ENCODE measurements around the gene C3. TPM values are rescaled to one million over a fixed set of nuclear protein-coding genes. Genes with fewer than 3 reads are reported as not detected.

C3 gene
- total and polyA plus RNA-seq, 2 of the 13 experiments (the other 11 are each of a cell fraction or from before 2014, with no cell fraction given) = 1,455 to 6,272 TPM

DNA sequence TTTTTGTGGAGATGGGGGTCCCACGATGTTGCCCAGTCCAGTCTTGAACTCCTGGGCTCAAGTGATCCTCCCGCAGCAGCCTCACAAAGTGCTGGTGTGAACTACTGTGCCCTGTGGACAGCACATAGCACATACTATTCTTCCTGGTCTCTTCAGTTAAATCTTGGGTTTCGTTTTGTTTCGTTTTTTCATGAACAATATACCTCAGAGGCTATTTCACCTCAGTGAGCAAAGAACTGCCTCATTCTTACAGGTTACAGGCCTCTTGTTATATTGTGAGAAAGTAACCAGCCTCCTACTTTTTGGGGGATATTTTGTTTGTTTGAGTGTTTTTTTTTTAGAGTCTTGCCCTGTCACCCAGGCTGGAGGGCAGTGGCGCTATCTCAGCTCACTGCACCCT lies 1.3 kb upstream of the C3 start:
- in situ Hi-C loops (cut with HindIII; ENCODE audit: extremely low pct_ligation_motif_present, low pct_unique_long_range_greater_than_20kb) (no loop called here), intact Hi-C loops (cut with micrococcal nuclease; ENCODE audit: unreplicated experiment) (loop anchor here (2.0 kb wide), 1 partner anchor 15 kb away; the partner anchor contains the start of gene GPR108)
- ATAC-seq (no peak), DNase-seq (ENCODE audit: low spot score) (no peak), FAIRE-seq (no peak)
- H3K4me1 ChIP-seq (ENCODE audit: insufficient read depth, low read length) = peaks cover 80% of the 10 kb centered on the region
- no peak overlapping the region for H2AFZ ChIP-seq (ENCODE audit: low read length)
- no TSS peak for BruUV-seq (replicated peaks)
- WGBS (ENCODE audit: low lambda C conversion rate) = 65% methylated on average over 5 of the region's 5 CpGs
- peak overlapping the region; percentile 64 for H3K4me2 ChIP-seq (ENCODE audit: low read depth, low read length)
- CTCF ChIA-PET (ENCODE audit: low intra/inter-chr PET ratio, low total read pairs) = no interaction called here
- H3K9me3 ChIP-seq (ENCODE audit: low read length) = no peaks in the 10 kb centered on the region
- H3K27me3 ChIP-seq (ENCODE audit: control insufficient read depth in 1 of 2, insufficient read depth in 2 of 2, low read length in 2 of 2) = peaks cover 0 to 7% of the 10 kb centered on the region in 2 experiments; a peak in 1 of 5 replicates
- H3K27ac ChIP-seq (ENCODE audit: extremely low read length, insufficient read depth, low read length) = peak overlapping the region; percentile 90
- peak overlapping the region; percentile 64 for H3K9ac ChIP-seq (ENCODE audit: insufficient read depth, low read depth, low read length)
- POLR2A ChIA-PET = interaction anchor here (1.7 to 8.0 kb wide), 5 partner anchors 8 to 34 kb away, joined by 6 to 278 read pairs (median 83); partner anchors contain the start of gene GPR108
- H3K4me3 ChIP-seq (replicated peaks in 1 of 3; ENCODE audit: insufficient read depth in 1 of 3, low read depth in 2 of 3, low read length in 3 of 3) = no peak overlapping the region
- TF ChIP-seq NAIF1 (CRISPR knock-in tag; IDR thresholded peaks at IDR 0.05; ENCODE audit: borderline replicate concordance) (0 out of 2 replicates have a peak, but pooled peaks have one; percentile 31), ZNF367 (CRISPR knock-in tag; IDR thresholded peaks at IDR 0.05; ENCODE audit: borderline replicate concordance) (no peak)
- peaks cover 32% of the 10 kb centered on the region for H4K20me1 ChIP-seq (ENCODE audit: insufficient read depth, low read length)
- H3K36me3 ChIP-seq (replicated peaks in 1 of 2; ENCODE audit: control insufficient read depth in 1 of 2, insufficient read depth in 2 of 2, low read length in 2 of 2) = peaks cover 18% of the 10 kb centered on the region in 2 experiments
- peaks cover 25% of the 10 kb centered on the region for H3K79me2 ChIP-seq (ENCODE audit: insufficient read depth, low read length)

DNA sequence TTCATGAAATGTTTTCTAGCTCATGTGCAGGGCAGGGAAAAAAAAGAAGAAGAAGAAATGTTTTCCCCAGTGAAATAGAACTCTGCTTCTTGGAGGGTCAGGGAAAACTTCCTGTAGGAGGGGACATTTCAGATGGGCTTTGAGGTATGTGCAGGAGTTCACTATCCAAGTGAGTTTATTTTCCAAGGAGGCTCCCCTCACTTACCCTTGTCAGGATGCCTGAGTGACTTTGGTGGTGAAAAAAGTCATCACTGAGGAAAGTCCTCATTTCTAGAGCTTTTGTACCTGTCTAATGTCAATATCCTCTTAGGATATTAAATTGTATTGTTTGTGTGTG lies 656 bp upstream of the C3 start:
- intact Hi-C loops (cut with micrococcal nuclease; ENCODE audit: unreplicated experiment) = loop anchor here (2.0 kb wide), 1 partner anchor 16 kb away; the partner anchor contains the start of gene GPR108
- 0 out of 2 replicates have a peak, but pooled peaks have one; percentile 5 for TF ChIP-seq ZNF543 (CRISPR knock-in tag; IDR thresholded peaks at IDR 0.05)
- no peak for TF ChIP-seq ZNF292 (CRISPR knock-in tag; IDR thresholded peaks at IDR 0.05; ENCODE audit: borderline replicate concordance, low read depth)
- peak; percentile 6; the same call in 1 of the 2 replicates for TF ChIP-seq ZNF317 (CRISPR knock-in tag; IDR thresholded peaks at IDR 0.05)
- in situ Hi-C loops (cut with HindIII; ENCODE audit: extremely low pct_ligation_motif_present, low pct_unique_long_range_greater_than_20kb) = no loop called here
- H3K9me3 ChIP-seq (ENCODE audit: low read length) = no peaks in the 10 kb centered on the region
- H3K4me3 ChIP-seq (replicated peaks in 1 of 3; ENCODE audit: insufficient read depth in 1 of 3, low read depth in 2 of 3, low read length in 3 of 3) = peak overlapping the region in 2 of 3 experiments; percentile 9 to 89; a peak in 2 of 6 replicates
- H3K36me3 ChIP-seq (replicated peaks in 1 of 2; ENCODE audit: control insufficient read depth in 1 of 2, insufficient read depth in 2 of 2, low read length in 2 of 2) = peaks cover 18 to 24% of the 10 kb centered on the region in 2 experiments
- peaks cover 0 to 7% of the 10 kb centered on the region in 2 experiments; a peak in 1 of 5 replicates for H3K27me3 ChIP-seq (ENCODE audit: control insufficient read depth in 1 of 2, insufficient read depth in 2 of 2, low read length in 2 of 2)
- H3K4me2 ChIP-seq (ENCODE audit: low read depth, low read length) = peak overlapping the region; percentile 64
- H3K27ac ChIP-seq (ENCODE audit: extremely low read length, insufficient read depth, low read length) = peak overlapping the region; percentile 90
- no peak for FAIRE-seq
- peaks cover 27% of the 10 kb centered on the region for H3K79me2 ChIP-seq (ENCODE audit: insufficient read depth, low read length)
- H3K4me1 ChIP-seq (ENCODE audit: insufficient read depth, low read length) = peaks cover 80% of the 10 kb centered on the region
- no TSS peak for BruUV-seq (replicated peaks)
- H3K9ac ChIP-seq (ENCODE audit: insufficient read depth, low read depth, low read length) = peak overlapping the region; percentile 64
- no peak for DNase-seq (ENCODE audit: low spot score)
- no peak overlapping the region for H2AFZ ChIP-seq (ENCODE audit: low read length)
- CTCF ChIA-PET (ENCODE audit: low intra/inter-chr PET ratio, low total read pairs) = interaction anchor here (0.6 kb wide), 1 partner anchor 236 kb away, joined by 5 read pairs; no protein-coding TSS in a partner anchor
- POLR2A ChIA-PET = interaction anchor here (0.6 to 8.0 kb wide), 24 partner anchors 9 to 1199 kb away, joined by 3 to 278 read pairs (median 5); partner anchors contain the start of genes ALKBH7, GPR108 and SNAPC2
- H4K20me1 ChIP-seq (ENCODE audit: insufficient read depth, low read length) = peaks cover 39% of the 10 kb centered on the region
- no peak for ATAC-seq
